ENCODE measurements around the gene ALKBH6.
"Not testable (repeated sequence)": the region's sequence is repeated elsewhere in the genome, so short reads cannot be mapped to it uniquely, and the experiment has no call there.

The ALKBH6 gene

DNA sequence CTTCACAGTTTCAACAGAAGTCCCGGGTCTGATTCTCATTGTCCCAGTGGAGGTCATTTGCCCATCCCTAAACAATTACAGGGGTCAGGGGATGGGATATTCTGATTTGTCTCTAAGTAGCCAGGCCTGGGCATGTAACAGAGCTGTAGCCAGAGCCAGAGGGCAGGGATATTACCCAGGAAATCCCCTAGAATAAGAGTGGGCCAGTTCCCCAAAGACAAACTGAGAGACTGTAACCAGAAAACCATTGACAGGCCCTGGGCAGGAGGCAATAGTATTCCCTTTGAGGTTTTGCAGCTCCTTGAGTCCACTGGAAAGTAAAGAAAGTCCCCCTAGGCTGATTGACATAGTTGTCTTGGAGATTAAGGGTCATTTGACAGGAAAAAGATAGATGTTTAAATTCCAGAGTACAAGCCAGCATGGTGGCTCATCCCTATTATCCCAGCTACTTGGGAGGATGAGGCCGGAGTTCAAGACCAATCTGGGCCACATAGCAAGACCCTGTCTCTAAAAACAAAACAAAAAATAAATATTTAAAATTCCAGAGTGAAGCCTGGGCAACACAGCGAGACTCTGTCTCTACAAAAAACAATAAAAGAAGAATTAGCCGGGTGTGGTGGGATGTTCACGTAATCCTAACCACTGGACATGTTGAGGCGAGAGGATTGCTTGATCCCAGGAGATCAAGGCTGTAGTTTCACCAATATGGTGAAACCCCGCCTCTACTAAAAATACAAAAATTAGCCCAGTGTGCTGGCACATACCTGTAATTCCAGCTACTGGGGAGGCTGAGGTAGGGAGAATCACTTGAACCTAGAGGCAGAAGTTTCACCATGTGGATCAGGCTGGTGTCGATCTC is 20.9 kb downstream of the ALKBH6 start:
- no peak for DNase-seq (ENCODE audit: low read depth)

DNA sequence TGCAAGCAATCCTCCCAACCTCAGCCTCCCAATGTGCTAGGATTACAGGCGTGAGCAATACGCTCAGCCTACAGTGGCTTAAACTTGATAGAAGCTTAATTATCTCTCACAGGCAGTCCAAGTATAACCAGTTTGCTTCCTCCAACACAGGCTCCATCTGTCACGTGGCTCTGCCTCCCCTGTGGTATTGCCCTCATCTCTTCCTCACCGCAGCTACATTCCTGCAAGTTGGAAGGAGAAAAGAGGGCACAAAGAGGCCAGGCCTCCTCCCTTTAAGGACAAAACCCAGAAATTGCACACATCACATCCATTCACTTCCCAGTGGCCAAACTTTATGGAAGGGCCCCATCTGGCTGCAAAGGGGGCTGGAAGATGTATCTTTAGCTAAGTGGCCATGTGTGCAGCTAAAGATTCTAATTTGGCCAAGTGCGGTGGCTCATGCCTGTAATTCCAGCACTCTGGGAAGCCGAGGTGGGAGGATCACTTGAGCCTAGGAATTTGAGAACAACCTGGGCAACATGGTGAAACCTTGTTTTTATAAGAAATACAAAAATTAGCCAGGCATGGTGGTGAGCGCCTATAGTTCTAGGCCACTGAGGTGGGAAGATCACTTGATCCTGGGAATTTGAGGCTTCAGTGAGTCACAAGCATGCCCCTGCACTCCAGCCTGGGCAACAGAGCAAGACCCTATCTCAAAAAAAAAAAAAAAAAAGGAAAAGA is 22.1 kb downstream of the ALKBH6 start:
- DNase-seq (ENCODE audit: low read depth): no peak

DNA sequence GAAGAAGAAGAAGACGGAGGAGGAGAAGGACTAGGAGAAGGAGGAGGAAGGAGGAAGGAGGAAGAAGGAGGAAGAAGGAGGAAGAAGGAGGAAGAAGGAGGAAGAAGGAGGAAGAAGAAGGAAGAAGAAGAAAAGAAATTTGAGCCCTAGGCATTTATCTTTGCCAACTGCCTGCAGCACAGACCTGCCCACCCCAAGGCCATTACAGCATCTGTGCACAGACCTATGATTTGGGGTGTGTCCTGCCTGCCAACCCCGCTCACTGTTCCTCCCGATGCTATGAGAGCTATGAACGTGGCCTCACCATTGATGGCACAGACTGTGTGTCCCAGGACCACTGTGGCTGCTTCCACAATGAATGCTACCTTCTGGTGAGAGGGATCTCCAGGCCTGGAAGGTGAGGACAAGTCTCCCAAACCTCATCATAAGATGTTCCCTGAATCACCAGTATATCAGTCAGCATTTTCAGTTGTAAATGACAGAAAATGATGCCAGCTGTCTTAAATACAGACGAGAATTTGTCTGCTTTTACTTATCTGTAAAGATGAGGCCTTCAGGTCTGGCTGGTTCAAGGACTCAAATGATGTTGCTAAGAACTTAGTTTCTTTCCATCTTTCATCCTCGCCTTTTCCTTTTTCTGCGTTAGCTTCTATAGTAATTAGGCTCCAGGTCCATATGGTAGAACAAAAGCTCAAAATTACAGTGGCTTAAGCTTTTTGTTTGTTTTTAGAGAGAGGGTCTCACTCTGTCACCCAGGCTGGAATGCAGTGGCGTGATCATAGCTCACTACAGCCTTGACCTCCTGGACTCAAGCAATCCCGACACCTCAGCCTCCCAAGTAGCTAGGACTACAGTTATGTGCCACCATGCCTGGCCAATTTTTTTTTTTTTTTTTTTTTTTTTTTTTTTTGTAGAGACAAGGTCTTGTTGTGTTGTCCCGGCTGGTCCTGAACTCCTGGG is 23.0 kb downstream of the ALKBH6 start:
- no peak for DNase-seq (ENCODE audit: low read depth)

DNA sequence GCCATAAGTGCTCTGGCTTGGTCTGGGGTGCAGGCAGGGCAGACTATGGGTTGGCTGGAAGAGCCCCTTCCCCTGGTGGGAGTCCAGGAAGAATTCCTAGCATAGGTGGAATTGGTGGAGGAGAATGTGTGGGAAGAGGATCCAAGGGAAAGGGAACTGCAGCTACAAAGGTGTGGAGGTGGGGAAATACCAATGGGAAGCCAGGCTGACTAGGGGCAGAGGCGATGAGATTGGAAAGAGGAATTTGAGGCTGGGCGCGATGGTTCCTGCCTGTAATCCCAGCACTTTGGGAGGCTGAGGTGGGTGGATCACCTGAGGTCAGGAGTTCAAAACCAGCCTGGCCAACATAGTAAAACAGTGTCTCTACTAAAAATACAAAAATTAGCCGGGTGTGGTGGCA is 23.9 kb downstream of the ALKBH6 start:
- no peak for DNase-seq (ENCODE audit: low read depth)

DNA sequence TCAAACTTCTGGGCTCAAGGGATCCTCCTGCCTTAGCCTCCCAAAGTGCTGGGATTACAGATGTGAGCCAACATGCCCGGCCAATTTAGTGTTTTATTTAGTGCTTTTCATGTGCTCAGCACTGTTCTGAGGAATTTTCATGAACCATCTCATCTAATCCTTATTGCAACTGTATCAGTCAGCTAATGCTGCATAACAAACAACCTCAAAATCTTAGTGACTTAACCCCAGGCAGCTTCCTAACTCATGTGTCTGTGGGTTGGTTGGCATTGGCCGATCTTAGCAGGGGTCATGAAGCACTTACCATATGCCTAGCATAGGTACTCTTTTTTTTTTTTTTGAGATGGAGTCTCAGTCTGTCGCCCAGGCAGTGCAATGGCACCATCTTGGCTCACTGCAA is 25.2 kb downstream of the ALKBH6 start:
- no peak for DNase-seq (ENCODE audit: low read depth)

DNA sequence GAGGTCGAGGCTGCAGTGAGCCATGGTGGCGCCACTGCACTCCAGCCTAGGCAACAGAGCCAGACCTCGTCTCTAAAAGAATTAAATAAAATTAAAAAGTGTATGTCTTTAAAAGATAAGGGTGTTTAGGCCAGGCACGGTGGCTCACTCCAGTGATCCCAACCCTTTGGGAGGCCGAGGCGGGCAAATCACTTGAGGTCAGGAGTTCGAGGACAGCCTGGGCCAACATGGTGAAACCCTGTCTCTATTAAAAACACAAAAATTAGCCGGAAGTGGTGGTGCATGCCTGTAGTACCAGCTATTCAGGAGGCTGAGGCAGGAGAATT is 26.5 kb downstream of the ALKBH6 start:
- no peak for DNase-seq (ENCODE audit: low read depth)

DNA sequence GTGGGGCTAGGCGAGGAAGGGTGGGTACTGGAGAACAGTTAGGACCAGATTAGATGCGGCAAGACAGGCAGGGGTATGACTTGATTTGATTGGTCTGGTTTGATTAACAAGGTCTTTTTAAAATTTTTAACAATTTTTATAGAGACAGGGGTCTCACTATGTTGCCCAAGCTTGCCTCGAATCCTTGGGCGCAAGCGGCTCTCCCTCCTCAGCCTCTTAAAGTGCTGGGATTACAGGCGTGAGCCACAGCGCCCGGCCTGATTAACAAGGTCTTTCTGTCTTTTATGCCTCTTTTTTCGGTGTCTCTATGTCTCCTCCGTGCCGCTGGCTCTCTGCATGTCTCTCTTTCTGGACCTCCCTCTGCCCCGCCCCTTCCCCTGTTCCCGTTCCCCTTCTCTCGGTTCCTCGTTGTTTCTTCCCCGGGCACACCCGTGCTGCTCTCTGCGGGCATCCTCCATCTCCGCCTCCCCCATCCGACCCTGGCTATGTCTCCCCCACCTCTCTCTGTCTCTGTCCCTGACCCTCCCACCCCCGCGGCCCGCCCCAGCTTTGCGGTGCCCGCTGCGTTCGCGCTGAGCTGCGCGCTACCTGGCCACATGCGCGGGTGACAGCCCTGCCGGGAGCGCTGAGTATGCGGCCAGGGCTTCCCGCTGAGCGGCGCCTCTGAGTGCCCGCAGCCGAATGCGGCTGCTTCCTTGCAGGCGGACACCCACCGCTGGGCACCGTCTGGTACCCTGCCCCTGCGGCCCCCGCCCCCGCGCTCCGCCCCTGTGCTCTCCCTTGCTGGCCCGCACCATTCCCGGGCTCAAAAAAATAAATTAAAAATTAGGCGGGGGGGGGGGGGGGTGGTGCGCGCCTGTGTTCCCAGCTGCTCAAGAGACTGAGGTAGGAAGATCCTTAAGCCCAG is 27.1 kb downstream of the ALKBH6 start:
- no peak for DNase-seq (ENCODE audit: low read depth)

DNA sequence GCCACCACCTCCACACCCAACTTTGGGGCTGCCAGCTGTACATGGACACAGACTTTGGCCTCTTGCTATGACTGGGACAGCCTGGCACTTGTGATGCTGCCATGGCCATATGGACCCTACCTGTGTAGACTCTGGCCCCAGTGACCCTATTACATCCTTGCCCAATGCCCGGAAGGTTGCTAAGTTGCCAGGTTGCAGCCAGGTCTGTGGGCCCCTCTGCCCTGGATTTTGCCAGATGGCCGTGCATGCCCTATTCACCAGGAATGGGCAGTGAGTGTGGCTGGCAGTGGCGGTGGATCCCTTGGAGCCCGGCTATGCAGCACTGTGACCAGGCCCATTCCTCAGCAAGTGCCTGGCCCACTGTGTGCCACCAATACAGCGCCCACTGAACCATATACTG is 27.9 kb downstream of the ALKBH6 start:
- DNase-seq (ENCODE audit: low read depth): no peak

DNA sequence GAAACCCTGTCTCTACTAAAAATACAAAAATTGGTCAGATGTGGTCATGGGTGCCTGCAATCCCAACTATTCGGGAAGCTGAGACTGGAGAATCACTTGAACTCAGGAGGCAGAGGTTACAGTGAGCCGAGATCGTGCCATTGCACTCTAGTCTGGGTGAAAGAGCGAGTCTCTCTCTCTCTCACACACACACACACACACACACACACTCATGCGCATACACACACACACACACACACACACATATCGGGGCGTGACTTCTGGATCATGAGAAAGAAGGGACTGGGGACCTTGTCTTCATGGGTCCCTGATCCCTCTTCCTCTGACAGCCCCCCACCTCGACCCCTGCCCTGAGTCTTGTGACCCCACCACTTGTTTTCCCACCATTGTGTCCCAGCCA is 30.8 kb downstream of the ALKBH6 start:
- no peak for DNase-seq (ENCODE audit: low read depth)

DNA sequence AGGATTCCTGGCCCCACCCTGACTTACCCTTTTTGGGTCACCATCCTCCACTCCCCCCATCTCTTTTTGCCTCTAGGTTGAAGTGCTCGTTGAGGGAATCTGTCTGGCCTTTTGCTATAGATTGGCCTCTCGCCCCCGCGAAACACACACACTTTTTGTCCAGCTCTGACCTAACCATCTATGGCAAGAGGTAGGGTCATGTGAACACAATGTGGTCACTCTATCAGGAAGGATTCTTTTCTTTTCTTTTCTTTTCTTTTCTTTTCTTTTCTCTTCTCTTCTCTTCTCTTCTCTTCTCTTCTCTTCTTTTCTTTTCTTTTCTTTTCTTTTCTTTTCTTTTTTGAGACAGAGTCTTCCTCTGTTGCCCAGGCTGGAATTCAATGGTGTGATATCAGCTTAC is 33.0 kb downstream of the ALKBH6 start:
- not testable (repeated sequence) for DNase-seq (ENCODE audit: low read depth)

DNA sequence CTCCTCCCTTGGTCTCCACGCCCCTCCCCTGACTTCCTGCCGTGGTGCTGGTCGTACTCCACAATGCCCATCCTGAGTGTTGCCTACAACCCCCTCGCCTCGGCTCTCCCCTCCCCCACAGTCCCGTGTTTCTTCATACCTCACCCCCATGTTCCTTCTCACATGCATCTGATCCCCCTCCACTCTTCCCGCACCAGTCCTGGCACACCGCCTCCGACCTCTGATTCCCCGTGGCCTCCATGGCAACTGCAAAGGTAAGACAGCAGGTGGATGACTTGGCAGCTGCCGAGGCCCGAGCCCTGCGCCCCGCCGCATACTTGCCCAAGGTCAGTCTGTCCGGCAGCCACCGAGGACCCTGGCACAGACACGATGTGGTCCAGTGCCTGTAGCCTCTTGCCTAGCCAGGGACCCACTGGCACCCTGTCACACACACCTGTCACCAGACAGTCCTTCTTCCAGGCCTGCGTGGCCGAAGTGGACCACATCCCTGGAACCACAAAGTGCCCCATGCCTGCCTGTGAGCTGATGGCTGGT is 35.1 kb downstream of the ALKBH6 start:
- no peak for DNase-seq (ENCODE audit: low read depth)

DNA sequence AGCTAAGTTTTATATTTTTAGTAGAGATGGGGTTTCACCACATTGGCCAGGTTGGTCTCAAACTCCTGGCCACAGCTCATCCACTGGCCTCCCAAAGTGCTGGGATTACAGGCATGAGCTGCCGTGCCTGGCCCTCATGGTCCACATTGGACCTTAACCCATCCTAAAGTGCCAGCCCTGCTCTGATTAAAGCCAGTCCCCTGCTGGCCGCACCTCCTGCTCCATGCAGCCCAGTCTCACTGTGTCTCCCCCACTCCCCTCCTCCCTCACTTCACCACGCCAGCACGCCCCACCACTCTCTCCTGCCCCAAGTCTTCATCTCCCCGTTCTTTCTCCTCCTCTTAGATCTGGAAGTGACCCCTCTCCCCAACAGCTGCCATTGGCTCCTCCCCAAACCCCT is 35.7 kb downstream of the ALKBH6 start:
- no peak for DNase-seq (ENCODE audit: low read depth)

DNA sequence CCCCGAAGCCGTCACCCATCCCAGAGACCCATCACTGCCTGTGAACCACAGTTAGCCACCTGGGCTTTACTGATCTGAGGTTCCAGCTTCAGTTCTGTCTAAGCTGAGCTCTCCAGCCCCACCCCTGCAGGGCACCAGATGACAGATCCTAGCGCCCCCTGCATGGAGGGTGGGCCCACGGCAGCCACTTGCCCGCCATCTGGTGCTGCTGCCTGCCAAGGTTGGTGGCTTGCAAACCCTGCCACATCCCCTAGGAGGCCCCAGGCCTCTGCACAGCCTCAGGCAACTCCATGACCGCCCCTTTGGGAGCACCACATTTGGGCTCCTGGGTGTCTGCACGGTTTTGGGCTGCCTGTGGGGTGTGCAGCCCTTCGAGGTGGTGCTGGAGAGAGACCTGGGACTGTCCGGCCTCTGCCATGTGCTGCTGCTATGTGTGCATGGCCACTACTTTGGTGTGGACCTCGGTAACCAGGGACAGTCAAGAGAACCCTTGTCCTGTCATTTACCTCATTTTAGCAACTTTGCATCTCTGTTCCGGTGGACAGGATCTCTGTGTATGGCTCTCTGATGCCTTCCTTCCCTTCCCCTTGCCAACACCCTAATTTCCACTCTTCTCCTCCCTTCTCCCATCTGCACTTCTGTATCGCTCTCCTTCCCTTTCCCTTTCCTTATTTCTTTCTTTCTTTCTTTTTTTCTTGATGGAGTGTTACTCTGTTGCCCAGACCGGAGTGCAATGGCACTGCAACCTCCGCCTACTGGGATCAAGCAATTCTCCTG is 36.4 kb downstream of the ALKBH6 start:
- no peak for DNase-seq (ENCODE audit: low read depth)

DNA sequence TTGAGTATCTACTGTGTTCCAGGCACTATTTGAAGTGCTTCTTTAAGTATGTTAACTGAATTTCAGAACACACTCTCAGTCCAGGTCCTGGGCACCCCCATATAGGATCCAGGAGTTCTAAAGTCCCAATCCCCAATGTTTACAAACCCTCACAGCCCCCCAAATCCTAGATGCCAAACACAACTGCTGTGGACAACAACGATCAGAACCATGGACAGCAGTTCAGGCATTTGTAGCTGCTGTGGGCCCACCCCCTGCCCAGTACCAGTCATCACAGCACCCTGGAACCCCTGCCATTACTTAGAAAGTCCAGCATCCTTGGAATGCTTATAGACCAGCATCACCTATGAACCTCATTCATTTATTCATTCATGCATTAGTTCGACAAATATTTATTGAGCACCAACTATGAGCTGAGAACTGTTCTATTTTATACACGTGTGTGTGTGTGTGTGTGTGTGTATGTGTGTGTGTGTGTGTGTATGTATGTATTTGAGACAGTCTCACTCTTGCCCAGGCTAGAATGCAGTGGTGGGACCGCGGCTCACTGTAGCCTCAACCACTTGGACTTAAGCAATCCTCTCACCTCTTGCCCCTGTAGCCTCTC is 38.3 kb downstream of the ALKBH6 start:
- no peak for DNase-seq (ENCODE audit: low read depth)

DNA sequence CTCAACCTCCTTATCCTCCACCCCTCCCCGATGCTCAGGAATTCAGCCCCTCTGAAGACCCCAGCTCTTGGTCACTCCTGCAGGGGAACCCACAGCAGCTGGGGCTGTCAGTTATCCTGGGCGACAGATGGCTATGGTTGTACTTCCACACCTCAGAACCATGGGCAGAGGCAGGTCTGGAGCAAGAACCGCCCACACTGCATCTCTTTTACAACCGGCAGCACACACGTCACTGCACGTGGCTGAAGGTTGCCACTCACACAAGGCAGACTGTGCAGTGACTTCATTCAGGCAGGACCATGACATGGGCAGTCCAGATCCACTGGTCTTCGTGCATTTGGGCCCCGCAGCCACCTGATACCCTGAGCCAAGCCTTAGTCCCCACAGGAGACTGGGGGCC is 40.5 kb downstream of the ALKBH6 start:
- DNase-seq (ENCODE audit: low read depth): no peak

DNA sequence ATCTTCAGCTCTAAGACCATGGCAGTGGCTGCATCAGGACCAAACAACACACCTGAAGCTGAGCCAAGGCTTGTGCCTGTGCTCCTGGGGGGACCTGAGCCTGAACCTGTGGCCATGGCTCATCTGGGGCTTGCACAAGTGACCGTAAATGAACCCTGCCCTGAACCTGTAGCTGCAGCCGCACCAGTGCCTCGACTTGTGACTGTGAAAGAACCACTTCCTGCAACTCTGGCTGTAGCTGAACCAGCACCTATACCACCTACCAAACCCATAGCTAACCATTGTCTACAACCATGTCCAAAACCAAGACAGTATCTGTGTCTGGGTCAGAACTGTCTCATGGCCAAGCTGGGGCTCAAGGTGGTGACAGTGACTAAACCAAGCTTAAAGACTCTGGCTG is 47.2 kb downstream of the ALKBH6 start:
- no peak for DNase-seq (ENCODE audit: low read depth)

DNA sequence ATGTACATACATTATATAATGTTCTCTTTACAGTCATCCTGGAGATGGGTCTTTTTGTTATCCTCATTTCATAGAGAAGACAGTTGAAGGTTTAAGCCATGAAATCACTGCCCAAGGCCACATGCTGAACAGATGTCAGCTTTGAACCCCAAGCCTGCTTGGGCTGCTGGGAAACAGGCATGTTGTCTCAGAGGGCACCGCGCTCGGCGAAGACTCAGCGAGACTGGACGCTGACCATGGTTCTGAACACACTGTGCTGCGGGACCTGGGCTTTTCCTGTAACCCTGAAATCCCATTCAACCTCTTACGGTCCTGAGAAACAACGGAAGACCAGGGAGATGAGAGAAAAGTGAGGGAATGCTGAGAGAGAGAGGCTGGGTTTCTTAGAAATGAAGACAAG is 50.5 kb downstream of the ALKBH6 start:
- no peak for DNase-seq (ENCODE audit: low read depth)

DNA sequence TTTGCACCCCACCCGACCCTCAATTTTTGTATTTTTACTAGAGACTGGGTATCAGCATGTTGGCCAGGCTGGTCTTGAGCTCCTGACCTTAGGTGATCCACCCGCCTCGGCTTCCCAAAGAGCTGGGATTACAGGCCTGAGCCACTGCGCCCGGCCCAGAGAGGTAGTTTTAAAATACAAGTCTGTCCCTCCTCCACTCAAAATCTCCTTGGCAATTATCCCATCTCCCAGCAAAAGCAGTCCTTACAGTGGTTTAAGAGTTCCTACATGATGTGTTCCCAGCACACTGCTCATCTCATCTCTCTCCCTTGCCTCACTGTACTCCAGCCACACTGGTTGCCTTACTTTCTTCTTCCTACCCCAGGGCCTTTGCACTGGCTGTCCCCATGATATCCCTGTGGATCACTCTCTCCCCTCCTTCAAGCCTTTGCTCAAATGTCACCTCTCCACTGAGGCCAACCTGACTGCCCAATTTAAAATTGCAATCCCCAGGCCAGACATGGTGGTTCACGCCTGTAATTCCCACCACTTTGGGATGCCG is 53.5 kb downstream of the ALKBH6 start:
- DNase-seq (ENCODE audit: low read depth): no peak

DNA sequence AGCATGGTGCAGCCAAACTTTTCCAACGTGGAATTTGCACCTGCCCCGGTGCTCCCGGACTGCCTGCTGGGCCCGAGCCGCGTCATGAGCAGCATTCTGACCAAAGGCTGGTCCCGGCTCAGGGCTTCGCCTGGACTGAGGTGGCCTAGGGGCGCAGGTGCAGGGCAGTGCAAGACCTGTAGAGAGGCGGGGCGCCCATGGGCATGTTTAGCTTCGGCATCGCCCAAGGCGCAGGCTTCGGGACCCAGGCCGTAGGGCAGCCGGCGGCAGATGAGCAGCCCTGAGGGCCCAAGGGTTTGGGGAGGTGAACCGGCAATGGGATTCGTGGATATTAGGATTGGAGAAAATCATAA is 54.1 kb downstream of the ALKBH6 start:
- no peak for DNase-seq (ENCODE audit: low read depth)

Measured in stimulated activated CD8-positive, alpha-beta memory T cell treated with anti-CD3 and anti-CD28 coated beads, Interleukin-7, amount 100 ng/mL, for 24 hours (primary cell).